WI38 (cell line): ENCODE measurements around the gene TRNP1.

Experiments used
- H3K4me3 ChIP-seq: 2 replicates; pipeline ENCODE4 v1.5.1; 2011; ENCODE audit warnings: low read depth, mild to moderate bottlenecking, control low read depth, low read length
- CTCF ChIP-seq: IDR thresholded peaks from 2 replicates; pipeline ENCODE4 v1.5.1; 2012; ENCODE audit warnings: low read depth, mild to moderate bottlenecking, control low read depth, low read length

TRNP1 gene

GRCh38 chr1:26959722-26960624, 33.5 kb upstream of the TRNP1 start, which contains the start of gene KDF1:
KDF1 (minus strand) TSS chr1:26960468; CDS start chr1:26952380, 8,088 bp downstream.
- no peak for TF ChIP-seq CTCF
- peak within 1 kb of the TSS; percentile 18 for H3K4me3 ChIP-seq

GRCh38 chr1:26960625-26960966, 32.9 kb upstream of the TRNP1 start:
- TF ChIP-seq CTCF = no peak
- no peak overlapping the region for H3K4me3 ChIP-seq

GRCh38 chr1:26961826-26962225, 31.7 kb upstream of the TRNP1 start:
- no peak for TF ChIP-seq CTCF
- H3K4me3 ChIP-seq = no peak overlapping the region

- no peak for TF ChIP-seq CTCF
- no peak overlapping the region for H3K4me3 ChIP-seq
Measured at GRCh38 chr1:26965213-26965612, 28.3 kb upstream of the TRNP1 start.

- H3K4me3 ChIP-seq = no peak overlapping the region
- TF ChIP-seq CTCF = no peak
Measured at GRCh38 chr1:26965628-26966027, 27.9 kb upstream of the TRNP1 start.

- H3K4me3 ChIP-seq = no peak overlapping the region
- TF ChIP-seq CTCF = no peak
Measured at GRCh38 chr1:26970810-26971209, 22.7 kb upstream of the TRNP1 start.

- no peak overlapping the region for H3K4me3 ChIP-seq
- TF ChIP-seq CTCF = no peak
Measured at GRCh38 chr1:26971590-26971989, 21.9 kb upstream of the TRNP1 start.
